Tibial artery (tissue), 4 donors: Measurements from ENCODE around the gene G0S2.
A peak's percentile ranks its signal among the peaks of the same experiment; 100 is the strongest.

Experiments
- DNase-seq, 2 donors: peaks; one replicate each; pipeline ENCODE4 v3.0.0-alpha.2; 2019
- H3K27ac ChIP-seq, 2 donors: fragments of 200-600 bp; sonication (generic) in 1 of 2; 1 replicate in 1 of 2; 2 replicates in 1 of 2; pipeline ENCODE4 v1.5.1; 2018 to 2019; ENCODE audit warnings: mild to moderate bottlenecking in 1 of 2
- H3K27me3 ChIP-seq, 2 donors: fragments of 200-600 bp; sonication (generic) in 1 of 2; one replicate each; pipeline versions ENCODE4 v1.5.1 to v1.6.0; 2016 to 2019
- H3K36me3 ChIP-seq, 3 donors: fragments of 200-600 bp; sonication (generic) in 2 of 3; one replicate each; pipeline ENCODE4 v1.5.1; 2016 to 2019; ENCODE audit warnings: mild to moderate bottlenecking in 2 of 3
- H3K4me1 ChIP-seq, 4 donors: fragments of 200-600 bp; sonication (generic) in 2 of 4; 1 replicate in 3 of 4; 2 replicates in 1 of 4; pipeline ENCODE4 v1.5.1; 2016 to 2019
- H3K4me3 ChIP-seq, 2 donors: fragments of 200-600 bp; sonication (generic) in 1 of 2; 1 replicate in 1 of 2; 2 replicates in 1 of 2; pipeline ENCODE4 v1.5.1; 2018 to 2019; ENCODE audit warnings: mild to moderate bottlenecking in 2 of 2
- H3K9me3 ChIP-seq, 3 donors: fragments of 200-600 bp; sonication (generic) in 1 of 3; one replicate each; pipeline ENCODE4 v1.5.1; 2016 to 2019
- CTCF ChIP-seq, 2 experiments: fragments of 200-600 bp in 1 of 2; fragments of 450-650 bp in 1 of 2; IDR thresholded peaks; one replicate each; pipeline ENCODE4 v1.5.1; 2017 to 2019; ENCODE audit warnings: antibody characterized with exemption in 2 of 2, mild to moderate bottlenecking in 1 of 2, moderate library complexity in 1 of 2
- intact Hi-C: fragments of 100-400 bp; cut with DNase I; formaldehyde crosslinking; loops from one replicate; pipeline ENCODE4 v1.15.0; 2023; ENCODE audit warnings: low total_unique reads

G0S2 gene

GRCh38 chr1:209651138-209651587 is 24.0 kb upstream of the G0S2 start:
- DNase-seq = peak; percentile 79 to 83

GRCh38 chr1:209652121-209652735 is 23.0 kb upstream of the G0S2 start, which contains the start of gene LAMB3:
Gene LAMB3, minus strand, starts transcription at chr1:209652425. Its CDS starts 1,481 bp downstream, at chr1:209650944.
- Histone ChIP-seq H3K4me1 (peaks cover 0 to 29% (median 24%) of the 10 kb centered on the region in 4 donors), H3K4me3 (no peak within 1 kb of the TSS)
- no peak for DNase-seq

More at GRCh38 chr1:209651138-209651587, 24.0 kb upstream of the G0S2 start:
- Histone ChIP-seq H3K36me3 (no peaks in the 10 kb centered on the region), H3K4me1 (peaks cover 0 to 29% (median 24%) of the 10 kb centered on the region in 4 donors), H3K9me3 (no peaks in the 10 kb centered on the region), H3K27ac (no peak overlapping the region), H3K27me3 (no peaks in the 10 kb centered on the region), H3K4me3 (no peak overlapping the region)
- TF ChIP-seq CTCF (IDR thresholded peaks at IDR 0.05) = no peak
- intact Hi-C loops = no loop called here

GRCh38 chr1:209652873-209653401 is 22.3 kb upstream of the G0S2 start:
- Histone ChIP-seq H3K27me3 (peaks cover 0 to 3% of the 10 kb centered on the region in 2 donors), H3K4me1 (peaks cover 0 to 29% (median 24%) of the 10 kb centered on the region in 4 donors), H3K27ac (no peak overlapping the region), H3K4me3 (no peak overlapping the region), H3K9me3 (no peaks in the 10 kb centered on the region), H3K36me3 (no peaks in the 10 kb centered on the region)
- TF ChIP-seq CTCF (IDR thresholded peaks at IDR 0.05) = no peak
- peak in 1 of 2 donors; percentile 79 for DNase-seq
- intact Hi-C loops = no loop called here

More at GRCh38 chr1:209652121-209652735, 23.0 kb upstream of the G0S2 start, which contains the start of gene LAMB3:
- Histone ChIP-seq H3K9me3 (no peaks in the 10 kb centered on the region), H3K36me3 (no peaks in the 10 kb centered on the region), H3K27me3 (no peaks in the 10 kb centered on the region), H3K27ac (no peak within 1 kb of the TSS)
- no peak for TF ChIP-seq CTCF (IDR thresholded peaks at IDR 0.05)
- intact Hi-C loops = no loop called here

- Histone ChIP-seq H3K27me3 (peaks cover 0 to 3% of the 10 kb centered on the region in 2 donors), H3K36me3 (no peaks in the 10 kb centered on the region), H3K4me1 (peaks cover 0 to 26% (median 20%) of the 10 kb centered on the region in 4 donors), H3K9me3 (no peaks in the 10 kb centered on the region), H3K27ac (no peak overlapping the region), H3K4me3 (no peak overlapping the region)
- no peak for DNase-seq
- intact Hi-C loops = no loop called here
- no peak for TF ChIP-seq CTCF (IDR thresholded peaks at IDR 0.05)
These were observed 21.3 kb upstream of the G0S2 start for GRCh38 chr1:209653915-209654351.

GRCh38 chr1:209655411-209656231 is 19.6 kb upstream of the G0S2 start:
- H3K27ac ChIP-seq = no peak overlapping the region
- intact Hi-C loops = no loop called here
- H3K4me1 ChIP-seq = peaks cover 0 to 19% (median 16%) of the 10 kb centered on the region in 4 donors
- H3K4me3 ChIP-seq = no peak overlapping the region
- peaks cover 0 to 3% of the 10 kb centered on the region in 2 donors for H3K27me3 ChIP-seq
- no peaks in the 10 kb centered on the region for H3K36me3 ChIP-seq
- no peak for TF ChIP-seq CTCF (IDR thresholded peaks at IDR 0.05)
- H3K9me3 ChIP-seq = no peaks in the 10 kb centered on the region
- DNase-seq = no peak
